Small intestine (tissue), 4 donors: ENCODE data around the gene TSTD2. TPM values are rescaled to one million over a fixed set of nuclear protein-coding genes. Genes with fewer than 3 reads are reported as not detected.

Source experiments
- polyA plus RNA-seq, 4 donors: library from polyadenylated mRNA; stranded (reverse) in 3 of 4; unstranded in 1 of 4; fragments of 200-250 nt in 3 of 4; fragments of 120-200 nt in 1 of 4; gene quantifications; one replicate each; pipeline versions ENCODE4 v1.2.1 to v1.2.3, GENCODE V29; 2013
- donor health status: healthy with polysubstance abuse.
- donor health status: Bipolar disorder and iron deficiency.
- donor health status: healthy.

TSTD2 gene
- polyA plus RNA-seq, 4 donors = 7.2 to 17.4 (median 7.8) TPM

Other genes starting within 250 kb of the TSTD2 start
- 10 to 100 TPM; 15.2 to 24.9 (median 20.3) TPM for gene TDRD7, start 221.3 kb downstream of the TSTD2 start, polyA plus RNA-seq
- 1 to 10 TPM; 1.1 to 9.9 (median 1.6) TPM for gene TMOD1, start 131.7 kb downstream of the TSTD2 start, polyA plus RNA-seq
- gene NCBP1, start 453 bp upstream of the TSTD2 start, polyA plus RNA-seq = 10 to 100 TPM in 2 of 4 donors, 1 to 10 TPM in 2; 5.9 to 29.7 (median 11.0) TPM
- 10 to 100 TPM; 15.4 to 24.4 (median 20.4) TPM for gene XPA, start 64.0 kb upstream of the TSTD2 start, polyA plus RNA-seq
- under 1 TPM in 1 of 4 donors, not detected in 3; 0.03 TPM for gene FOXE1, start 219.9 kb upstream of the TSTD2 start, polyA plus RNA-seq